GM23338 (cell line): ENCODE measurements around the gene CLASP2.

Source experiments
- EZH2phosphoT487 ChIP-seq: fragments of 200-600 bp; sonication (generic); IDR thresholded peaks from one replicate; pipeline ENCODE4 v1.8.1; 2018; ENCODE audit warnings: antibody characterized with exemption; ENCODE audit not compliant: unreplicated experiment
- NANOG ChIP-seq: IDR thresholded peaks from 2 replicates; pipeline ENCODE4 v1.6.1; 2016; ENCODE audit warnings: antibody characterized with exemption, borderline replicate concordance
- TF ChIP-seq, protein P1 (sequence below), 2 experiments: fragments of 200-600 bp in 1 of 2; sonication (generic) in 1 of 2; conservative IDR thresholded peaks; 2 replicates each; pipeline versions ENCODE4 v1.5.1 to v1.6.1; 2016 to 2017; ENCODE audit warnings: antibody characterized with exemption in 2 of 2, low read depth in 2 of 2, mild to moderate bottlenecking in 2 of 2, moderate library complexity in 1 of 2

DNA sequence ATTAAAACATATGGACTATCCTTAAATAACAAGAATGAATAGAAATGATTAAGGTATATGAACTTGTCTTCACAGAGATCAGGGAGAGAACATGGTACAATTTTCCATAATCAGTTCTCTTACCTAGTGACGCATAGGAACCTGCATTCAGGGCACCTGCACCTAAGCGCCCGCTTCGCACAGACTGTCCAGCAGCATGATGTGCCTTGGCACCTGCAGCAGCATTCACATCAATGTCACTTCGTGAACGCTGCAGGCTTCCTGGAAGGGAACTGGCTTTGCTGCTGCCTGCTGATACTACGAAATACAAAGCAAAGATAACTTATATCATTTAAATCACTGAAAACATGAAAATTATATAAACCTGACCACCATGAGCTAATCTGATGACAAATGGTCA lies 115.2 kb downstream of the CLASP2 start:
- TF ChIP-seq NANOG (no peak), EZH2phosphoT487 (peak; percentile 26)
- TF ChIP-seq, protein P1, sequence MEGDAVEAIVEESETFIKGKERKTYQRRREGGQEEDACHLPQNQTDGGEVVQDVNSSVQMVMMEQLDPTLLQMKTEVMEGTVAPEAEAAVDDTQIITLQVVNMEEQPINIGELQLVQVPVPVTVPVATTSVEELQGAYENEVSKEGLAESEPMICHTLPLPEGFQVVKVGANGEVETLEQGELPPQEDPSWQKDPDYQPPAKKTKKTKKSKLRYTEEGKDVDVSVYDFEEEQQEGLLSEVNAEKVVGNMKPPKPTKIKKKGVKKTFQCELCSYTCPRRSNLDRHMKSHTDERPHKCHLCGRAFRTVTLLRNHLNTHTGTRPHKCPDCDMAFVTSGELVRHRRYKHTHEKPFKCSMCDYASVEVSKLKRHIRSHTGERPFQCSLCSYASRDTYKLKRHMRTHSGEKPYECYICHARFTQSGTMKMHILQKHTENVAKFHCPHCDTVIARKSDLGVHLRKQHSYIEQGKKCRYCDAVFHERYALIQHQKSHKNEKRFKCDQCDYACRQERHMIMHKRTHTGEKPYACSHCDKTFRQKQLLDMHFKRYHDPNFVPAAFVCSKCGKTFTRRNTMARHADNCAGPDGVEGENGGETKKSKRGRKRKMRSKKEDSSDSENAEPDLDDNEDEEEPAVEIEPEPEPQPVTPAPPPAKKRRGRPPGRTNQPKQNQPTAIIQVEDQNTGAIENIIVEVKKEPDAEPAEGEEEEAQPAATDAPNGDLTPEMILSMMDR (conservative IDR thresholded peaks at IDR 0.05; ENCODE audit: low read depth in 2 of 2), result no peak
